HepG2 (cell line): ENCODE data around the gene CELF4. TPM values are rescaled to one million over a fixed set of nuclear protein-coding genes. Genes with fewer than 3 reads are reported as not detected.

Experiments
- AFF4 ChIP-seq: sonication (generic); formaldehyde crosslinking; IDR thresholded peaks from 2 replicates; pipeline ENCODE4 v1.4.0; 2020; ENCODE audit warnings: missing genetic modification reagents
- DR1 ChIP-seq: sonication (generic); formaldehyde crosslinking; IDR thresholded peaks from 2 replicates; pipeline ENCODE4 v1.8.0; 2021; ENCODE audit warnings: mild to moderate bottlenecking, missing genetic modification reagents, inconsistent platforms
- EP300 ChIP-seq, 3 experiments: sonication (generic) in 1 of 3; formaldehyde crosslinking in 1 of 3; IDR thresholded peaks; 2 replicates each; pipeline versions ENCODE4 v1.5.1 to v1.6.1; 2011 to 2020; ENCODE audit warnings: low read depth in 2 of 3, low read length in 2 of 3, borderline replicate concordance in 1 of 3, improper control_type of control experiment in 1 of 3, mild to moderate bottlenecking in 1 of 3, missing genetic modification reagents in 1 of 3, moderate library complexity in 1 of 3
- HOXA5 ChIP-seq: sonication (generic); formaldehyde crosslinking; IDR thresholded peaks from 2 replicates; pipeline ENCODE4 v1.4.0; 2020; ENCODE audit warnings: missing genetic modification reagents
- SIX4 ChIP-seq: sonication (generic); formaldehyde crosslinking; IDR thresholded peaks from 2 replicates; pipeline ENCODE4 v1.4.0; 2020; ENCODE audit warnings: missing genetic modification reagents
- UBTF ChIP-seq: sonication (generic); formaldehyde crosslinking; IDR thresholded peaks from 2 replicates; pipeline ENCODE4 v1.4.0; 2020; ENCODE audit warnings: mild to moderate bottlenecking, missing genetic modification reagents
- ZFP36 ChIP-seq: fragments of 150-350 bp; IDR thresholded peaks from 2 replicates; pipeline ENCODE4 v1.6.1; 2018; ENCODE audit warnings: borderline replicate concordance, low read length, low read depth; ENCODE audit not compliant: partially characterized antibody
- ZFP41 ChIP-seq: sonication (generic); formaldehyde crosslinking; IDR thresholded peaks from 2 replicates; pipeline ENCODE4 v1.4.0; 2020; ENCODE audit warnings: mild to moderate bottlenecking, missing genetic modification reagents, borderline replicate concordance
- ZNF788 ChIP-seq: sonication (generic); formaldehyde crosslinking; IDR thresholded peaks from 2 replicates; pipeline ENCODE4 v1.5.0; 2020; ENCODE audit warnings: mild to moderate bottlenecking, missing genetic modification reagents, borderline replicate concordance
- polyA plus RNA-seq, 8 experiments: library from polyadenylated mRNA; depleted of rRNA in 3 of 8; stranded (reverse) in 7 of 8; unstranded in 1 of 8; fragments of >200 nt; fragmentation: Illumina TruSeq in 4 of 8; extraction: Trizol in 4 of 8; gene quantifications; 2 replicates each; pipeline versions ENCODE4 v1.2.1 to v1.2.3, GENCODE V29; 2011 to 2016; ENCODE audit warnings: low read depth in 4 of 8, missing spikeins in 1 of 8, mixed read lengths in 1 of 8; ENCODE audit not compliant: insufficient read depth in 1 of 8
- total RNA-seq, 5 experiments: library from RNA; depleted of rRNA; stranded (reverse); fragments of >200 nt; fragmentation: Illumina TruSeq; extraction: Trizol; gene quantifications; 2 replicates each; pipeline ENCODE4 v1.2.3, GENCODE V29; 2016; ENCODE audit warnings: low read depth in 1 of 5

The CELF4 gene
- total and polyA plus RNA-seq, 2 of the 13 experiments (the other 11 are each of a cell fraction or from before 2014, with no cell fraction given), result not detected

- TF ChIP-seq UBTF (no peak), ZFP41 (CRISPR knock-in tag) (no peak), ZFP36 (no peak), SIX4 (CRISPR knock-in tag) (no peak), AFF4 (CRISPR knock-in tag) (no peak), DR1 (CRISPR knock-in tag) (no peak), ZNF788 (no peak), EP300 (IDR thresholded peaks at IDR 0.05; ENCODE audit: low read depth in 2 of 2, low read length in 2 of 2) (no peak), EP300 (CRISPR knock-in tag; IDR thresholded peaks at IDR 0.05; ENCODE audit: borderline replicate concordance) (no peak), HOXA5 (no peak)
These were observed 123.1 kb downstream of the CELF4 start (continued) for GRCh38 chr18:37442477-37442876.
